Astrocyte (in vitro differentiated cells and primary cell): Measurements from ENCODE around the gene HOXB13.

ENCODE experiments used
- CTCF ChIP-seq: IDR thresholded peaks from 2 replicates; pipeline ENCODE4 v1.5.1; 2011; ENCODE audit warnings: low read depth, mild to moderate bottlenecking, inconsistent platforms, low read length, moderate library complexity; ENCODE audit not compliant: insufficient read depth
- EZH2 ChIP-seq: IDR thresholded peaks from 2 replicates; pipeline ENCODE4 v1.6.1; 2012; ENCODE audit warnings: mild to moderate bottlenecking, low read length, inconsistent platforms; ENCODE audit not compliant: insufficient read depth

- TF ChIP-seq CTCF (no peak), EZH2 (no peak)
Observed at GRCh38 chr17:48737330-48738043, 8.9 kb upstream of the HOXB13 start.
